ENCODE data around the gene RPS6KA3.
"Not testable (repeated sequence)": the region's sequence is repeated elsewhere in the genome, so short reads cannot be mapped to it uniquely, and the experiment has no call there.

Gene RPS6KA3

DNA sequence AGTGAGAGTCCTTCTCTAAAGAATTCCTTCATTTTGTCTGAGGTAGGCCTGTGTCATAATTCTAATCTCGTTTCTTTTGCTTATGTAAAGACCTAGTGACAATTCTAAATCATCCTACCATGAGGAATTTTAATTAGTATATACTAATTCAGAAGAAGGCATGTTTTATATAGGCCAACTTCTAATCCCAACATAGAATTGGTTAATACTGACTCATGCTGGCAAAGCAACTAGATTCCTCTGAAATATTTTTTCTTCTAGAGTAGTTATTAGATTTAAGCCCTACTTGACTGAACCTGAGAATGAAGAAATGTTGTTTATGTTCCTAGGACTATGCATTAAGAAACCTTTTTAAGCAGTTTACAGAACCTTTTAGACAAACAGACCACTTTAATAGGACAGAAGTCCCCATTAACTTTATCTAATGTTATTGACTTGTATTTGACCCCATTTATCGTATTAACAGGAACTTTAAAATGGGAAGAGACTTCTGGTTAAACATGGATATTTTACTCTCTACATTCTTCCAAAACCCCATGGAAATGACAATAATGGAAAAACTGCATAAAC is 69.0 kb downstream of the RPS6KA3 start:
- no CpG with 5 or more reads among the region's 2 CpGs for WGBS, 2 experiments (ENCODE audit: insufficient coverage in 2 of 2)
- Histone ChIP-seq H3K27ac (ENCODE audit: low read depth, low read length, severe bottlenecking) (no peak overlapping the region), H3K4me1 (ENCODE audit: control insufficient read depth, insufficient read depth, low read length, poor library complexity, severe bottlenecking) (no peaks in the 10 kb centered on the region)

DNA sequence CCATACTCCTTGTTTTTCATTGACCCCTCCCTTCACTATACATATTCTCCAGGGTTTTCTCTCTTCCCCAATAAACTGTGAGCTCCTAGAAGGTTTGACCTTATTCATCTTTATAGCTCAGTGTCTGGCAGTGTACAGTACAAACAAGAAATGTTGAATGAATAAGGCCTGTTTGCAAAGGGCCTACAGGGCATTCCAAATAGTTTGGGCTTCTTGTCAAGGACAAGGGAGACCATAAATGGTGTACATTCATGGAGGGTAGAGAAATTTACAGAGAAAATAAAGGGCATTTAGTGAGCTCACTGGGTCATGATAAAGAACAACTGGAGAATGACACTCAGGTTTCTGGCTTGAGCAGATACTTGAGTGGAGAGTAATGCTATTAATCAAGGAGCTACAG is 77.5 kb downstream of the RPS6KA3 start:
- no peak overlapping the region for H3K4me3 ChIP-seq (ENCODE audit: extremely low read depth, insufficient read depth, low read length, poor library complexity, severe bottlenecking)
- H3K9me3 ChIP-seq (ENCODE audit: control insufficient read depth, low read length): no peaks in the 10 kb centered on the region
- H3K27ac ChIP-seq (ENCODE audit: low read depth, low read length, severe bottlenecking): no peak overlapping the region
- no peaks in the 10 kb centered on the region for H3K4me1 ChIP-seq (ENCODE audit: control insufficient read depth, insufficient read depth, low read length, poor library complexity, severe bottlenecking)
- H3K36me3 ChIP-seq (ENCODE audit: control insufficient read depth, insufficient read depth, low read length): peaks cover 44% of the 10 kb centered on the region

More for the DNA sequence above, 69.0 kb downstream of the RPS6KA3 start:
- Histone ChIP-seq H3K36me3 (ENCODE audit: control insufficient read depth, insufficient read depth, low read length) (peaks cover 14% of the 10 kb centered on the region), H3K9me3 (ENCODE audit: control insufficient read depth, low read length) (no peaks in the 10 kb centered on the region), H3K4me3 (ENCODE audit: extremely low read depth, insufficient read depth, low read length, poor library complexity, severe bottlenecking) (no peak overlapping the region)

DNA sequence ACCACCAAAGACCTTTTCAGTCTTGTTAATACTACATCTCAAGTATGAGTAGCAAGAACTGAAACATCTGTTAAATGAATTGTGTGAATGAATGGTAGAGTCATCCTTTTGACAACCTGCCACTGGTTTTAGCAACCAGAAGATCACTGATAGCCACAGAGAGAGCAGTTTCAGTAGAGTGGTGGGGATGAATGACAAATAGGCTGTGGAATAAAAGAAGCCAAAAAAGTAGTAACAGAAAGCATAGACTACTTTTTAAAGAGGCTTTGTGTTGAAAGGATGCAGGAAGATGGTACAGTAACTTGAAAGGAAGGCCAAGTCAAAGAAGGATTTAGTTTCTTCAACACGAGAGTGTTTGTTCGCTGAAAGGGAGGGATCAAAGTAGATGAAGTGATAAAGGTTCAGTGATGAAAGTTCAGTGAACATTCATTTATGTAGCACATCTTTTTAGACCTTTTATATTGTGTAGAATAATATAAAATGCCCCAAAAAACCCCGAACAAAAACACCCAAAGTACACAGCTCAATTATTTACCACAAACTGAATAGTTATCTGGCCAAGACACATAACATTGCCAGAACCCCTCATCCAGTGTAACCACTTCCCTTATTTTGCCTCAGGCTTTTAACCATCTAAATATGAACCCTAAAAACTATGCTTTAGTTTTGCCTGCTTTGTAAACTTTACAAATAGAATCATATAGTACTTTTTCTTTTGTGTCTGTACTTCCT is 84.9 kb downstream of the RPS6KA3 start:
- Histone ChIP-seq H3K4me3 (ENCODE audit: extremely low read depth, insufficient read depth, low read length, poor library complexity, severe bottlenecking) (no peak overlapping the region), H3K9me3 (ENCODE audit: control insufficient read depth, low read length) (no peaks in the 10 kb centered on the region), H3K4me1 (ENCODE audit: control insufficient read depth, insufficient read depth, low read length, poor library complexity, severe bottlenecking) (no peaks in the 10 kb centered on the region), H3K36me3 (ENCODE audit: control insufficient read depth, insufficient read depth, low read length) (peaks cover 51% of the 10 kb centered on the region), H3K27ac (ENCODE audit: low read depth, low read length, severe bottlenecking) (no peak overlapping the region)
- WGBS, 2 experiments (ENCODE audit: insufficient coverage in 2 of 2): no CpG with 5 or more reads among the region's 3 CpGs

DNA sequence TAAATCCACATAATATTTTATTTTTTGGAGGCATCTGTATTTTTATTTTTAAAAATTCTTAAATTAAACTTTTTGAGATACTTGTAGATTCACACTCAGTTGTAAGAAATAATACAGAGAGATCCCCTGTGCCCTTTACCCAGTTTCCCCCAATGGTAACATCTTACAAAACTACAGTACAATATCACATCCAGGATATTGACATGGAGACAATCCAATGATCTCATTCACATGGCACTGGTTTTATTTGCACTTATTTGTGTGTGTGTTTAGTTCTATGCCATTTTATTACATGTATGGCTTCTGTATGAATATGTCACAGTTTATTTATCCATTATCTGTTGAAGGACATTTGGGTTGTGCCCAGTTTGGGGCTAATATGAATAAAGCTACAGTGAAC is 89.6 kb downstream of the RPS6KA3 start:
- no peaks in the 10 kb centered on the region for H3K9me3 ChIP-seq (ENCODE audit: control insufficient read depth, low read length)
- no peak overlapping the region for H3K27ac ChIP-seq (ENCODE audit: low read depth, low read length, severe bottlenecking)
- no peaks in the 10 kb centered on the region for H3K4me1 ChIP-seq (ENCODE audit: control insufficient read depth, insufficient read depth, low read length, poor library complexity, severe bottlenecking)
- H3K36me3 ChIP-seq (ENCODE audit: control insufficient read depth, insufficient read depth, low read length): peaks cover 49% of the 10 kb centered on the region
- no peak overlapping the region for H3K4me3 ChIP-seq (ENCODE audit: extremely low read depth, insufficient read depth, low read length, poor library complexity, severe bottlenecking)

DNA sequence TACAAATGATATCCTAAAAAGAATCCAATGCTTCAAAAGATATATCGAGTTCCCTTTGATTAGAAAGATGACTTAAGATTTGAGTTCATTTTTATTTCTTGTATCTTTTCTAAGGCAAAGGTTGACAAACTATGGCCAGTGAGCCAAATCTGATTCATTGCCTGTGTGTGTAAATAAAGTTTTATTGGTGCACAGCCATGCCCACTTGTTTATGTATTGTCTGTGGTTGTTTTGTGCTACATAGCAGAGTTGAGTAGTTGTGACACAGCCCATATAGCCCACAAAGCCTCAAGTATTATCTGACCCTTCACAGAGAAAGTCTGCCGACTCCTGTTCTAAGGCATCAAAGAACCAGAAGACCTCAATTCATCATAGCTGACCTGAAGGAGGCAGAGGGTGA is 92.9 kb downstream of the RPS6KA3 start:
- no peak overlapping the region for H3K4me3 ChIP-seq (ENCODE audit: extremely low read depth, insufficient read depth, low read length, poor library complexity, severe bottlenecking)
- no peaks in the 10 kb centered on the region for H3K9me3 ChIP-seq (ENCODE audit: control insufficient read depth, low read length)
- no peaks in the 10 kb centered on the region for H3K4me1 ChIP-seq (ENCODE audit: control insufficient read depth, insufficient read depth, low read length, poor library complexity, severe bottlenecking)
- no peak overlapping the region for H3K27ac ChIP-seq (ENCODE audit: low read depth, low read length, severe bottlenecking)
- no CpG with 5 or more reads among the region's 2 CpGs for WGBS, 2 experiments (ENCODE audit: insufficient coverage in 2 of 2)
- H3K36me3 ChIP-seq (ENCODE audit: control insufficient read depth, insufficient read depth, low read length): peaks cover 53% of the 10 kb centered on the region

DNA sequence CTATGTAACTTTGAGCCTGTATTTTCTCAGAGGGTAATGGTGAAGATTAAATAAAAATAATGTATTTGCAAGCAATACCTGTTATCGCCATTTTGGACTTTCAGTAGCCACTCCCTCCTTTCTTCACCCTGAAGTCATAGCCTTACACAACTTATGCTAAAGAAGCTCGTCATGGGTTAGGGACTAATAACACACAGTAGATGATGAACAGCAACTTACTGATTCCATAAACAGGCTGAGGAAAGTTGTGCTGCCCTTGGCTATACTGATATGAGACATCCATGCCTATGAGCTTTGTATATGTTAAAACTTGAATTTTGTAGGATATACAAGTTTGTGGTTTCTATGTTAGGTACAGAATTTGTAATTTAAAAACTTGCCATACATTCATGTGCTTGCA is 93.4 kb downstream of the RPS6KA3 start:
- Histone ChIP-seq H3K9me3 (ENCODE audit: control insufficient read depth, low read length) (no peaks in the 10 kb centered on the region), H3K27ac (ENCODE audit: low read depth, low read length, severe bottlenecking) (no peak overlapping the region), H3K4me1 (ENCODE audit: control insufficient read depth, insufficient read depth, low read length, poor library complexity, severe bottlenecking) (no peaks in the 10 kb centered on the region), H3K36me3 (ENCODE audit: control insufficient read depth, insufficient read depth, low read length) (peaks cover 56% of the 10 kb centered on the region), H3K4me3 (ENCODE audit: extremely low read depth, insufficient read depth, low read length, poor library complexity, severe bottlenecking) (no peak overlapping the region)
- no CpG with 5 or more reads among the region's 2 CpGs for WGBS, 2 experiments (ENCODE audit: insufficient coverage in 2 of 2)

DNA sequence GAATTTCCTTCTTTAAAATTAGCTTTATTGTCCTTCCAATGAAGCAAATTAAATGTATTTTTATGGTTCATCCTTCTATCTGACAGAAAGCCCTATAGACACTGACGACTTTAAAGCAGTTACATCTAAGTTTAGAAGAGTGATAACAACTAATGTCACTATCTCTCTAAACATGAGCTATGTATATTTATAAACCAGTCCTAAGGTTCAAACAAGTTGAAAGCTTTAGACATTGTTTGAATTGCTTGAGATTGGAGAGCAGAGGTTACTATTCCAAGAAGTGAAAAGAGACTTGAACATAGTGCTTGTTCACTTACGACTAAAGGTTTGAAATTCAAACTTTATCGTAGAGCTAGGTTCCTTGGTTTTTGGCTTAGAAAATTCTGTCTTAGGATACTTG is 94.8 kb downstream of the RPS6KA3 start:
- Histone ChIP-seq H3K36me3 (ENCODE audit: control insufficient read depth, insufficient read depth, low read length) (peaks cover 58% of the 10 kb centered on the region), H3K27ac (ENCODE audit: low read depth, low read length, severe bottlenecking) (no peak overlapping the region), H3K9me3 (ENCODE audit: control insufficient read depth, low read length) (no peaks in the 10 kb centered on the region), H3K4me1 (ENCODE audit: control insufficient read depth, insufficient read depth, low read length, poor library complexity, severe bottlenecking) (no peaks in the 10 kb centered on the region), H3K4me3 (ENCODE audit: extremely low read depth, insufficient read depth, low read length, poor library complexity, severe bottlenecking) (no peak overlapping the region)
- 100% methylated on average over 1 to 2 of the region's 3 CpGs for whole genome bisulfite sequencing, 2 experiments (ENCODE audit: insufficient coverage in 2 of 2)

DNA sequence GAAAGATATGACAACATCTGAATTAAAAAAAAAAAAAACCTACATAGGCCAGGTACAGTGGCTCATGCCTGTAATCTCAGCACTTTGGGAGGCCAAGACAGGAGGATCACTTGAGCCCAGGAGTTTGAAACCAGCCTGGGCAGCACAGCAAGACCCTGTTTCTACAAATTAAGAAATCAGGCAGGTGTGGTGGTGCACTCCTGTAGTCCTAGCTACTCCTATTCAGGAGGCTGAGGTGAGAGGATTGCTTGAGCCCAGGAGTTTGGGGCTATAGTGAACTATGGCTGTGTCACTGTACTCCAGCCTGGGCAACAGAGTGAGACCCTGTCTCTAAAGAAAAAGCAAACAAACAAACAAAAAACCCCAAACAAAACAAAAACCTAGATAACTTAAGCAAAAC is 104.2 kb downstream of the RPS6KA3 start:
- H3K4me3 ChIP-seq (ENCODE audit: extremely low read depth, insufficient read depth, low read length, poor library complexity, severe bottlenecking); H3K27ac ChIP-seq (ENCODE audit: low read depth, low read length, severe bottlenecking); H3K4me1 ChIP-seq (ENCODE audit: control insufficient read depth, insufficient read depth, low read length, poor library complexity, severe bottlenecking); H3K9me3 ChIP-seq (ENCODE audit: control insufficient read depth, low read length): not testable (repeated sequence)
- H3K36me3 ChIP-seq (ENCODE audit: control insufficient read depth, insufficient read depth, low read length): peaks cover 61% of the 10 kb centered on the region

DNA sequence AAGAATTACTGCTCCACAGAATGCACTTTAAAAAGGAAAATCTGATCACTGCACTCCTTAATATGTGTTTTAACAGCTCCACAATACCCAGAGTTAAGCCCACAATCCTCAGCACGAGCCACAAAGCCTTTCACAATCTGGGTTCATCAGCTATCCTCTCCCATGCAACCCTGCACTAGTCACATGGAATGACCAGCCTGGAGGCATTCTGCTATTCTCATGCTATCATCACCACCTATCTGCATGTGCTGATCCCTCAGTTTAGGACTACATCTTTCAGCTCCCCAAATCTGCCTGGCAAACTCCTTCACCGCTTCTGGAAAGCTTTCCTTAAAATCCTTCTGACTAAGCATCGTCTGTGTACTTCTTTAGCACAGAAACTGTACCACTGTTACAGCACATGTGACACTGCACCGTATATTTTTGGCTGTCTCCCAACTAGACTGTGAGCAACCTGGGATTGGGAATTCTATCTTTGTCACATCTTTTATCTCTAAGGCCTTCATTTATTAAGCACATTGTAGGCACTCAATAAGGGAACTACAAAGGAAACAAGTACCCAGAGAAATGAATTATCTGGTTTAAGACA is 106.8 kb downstream of the RPS6KA3 start:
- H3K27ac ChIP-seq (ENCODE audit: low read depth, low read length, severe bottlenecking): no peak overlapping the region
- no peak overlapping the region for H3K4me3 ChIP-seq (ENCODE audit: extremely low read depth, insufficient read depth, low read length, poor library complexity, severe bottlenecking)
- no peaks in the 10 kb centered on the region for H3K9me3 ChIP-seq (ENCODE audit: control insufficient read depth, low read length)
- peaks cover 69% of the 10 kb centered on the region for H3K36me3 ChIP-seq (ENCODE audit: control insufficient read depth, insufficient read depth, low read length)
- no peaks in the 10 kb centered on the region for H3K4me1 ChIP-seq (ENCODE audit: control insufficient read depth, insufficient read depth, low read length, poor library complexity, severe bottlenecking)
- WGBS, 2 experiments (ENCODE audit: insufficient coverage in 2 of 2): 81 to 100% methylated on average over 3 of the region's 4 CpGs

DNA sequence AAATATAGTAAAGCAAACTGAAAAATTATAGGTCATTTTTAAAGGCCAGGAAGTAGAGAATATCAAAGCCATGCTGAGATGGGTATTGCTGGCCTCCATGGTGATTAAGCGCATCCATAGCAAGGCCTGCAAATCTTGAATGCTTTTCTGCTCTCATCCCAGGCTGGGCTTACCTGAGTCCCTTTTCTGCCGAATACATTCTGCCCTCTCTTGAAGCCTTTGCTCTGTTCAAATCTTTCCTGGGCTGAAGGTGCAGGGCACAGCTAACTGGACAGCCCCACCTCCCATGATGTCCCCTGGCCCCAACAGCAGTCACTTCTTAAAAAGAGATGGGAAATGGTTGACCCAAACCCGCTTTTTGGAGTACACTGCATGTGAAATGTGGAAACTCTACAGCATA is 115.0 kb downstream of the RPS6KA3 start:
- Histone ChIP-seq H3K9me3 (ENCODE audit: control insufficient read depth, low read length) (no peaks in the 10 kb centered on the region), H3K27ac (ENCODE audit: low read depth, low read length, severe bottlenecking) (no peak overlapping the region), H3K36me3 (ENCODE audit: control insufficient read depth, insufficient read depth, low read length) (peaks cover 39% of the 10 kb centered on the region), H3K4me1 (ENCODE audit: control insufficient read depth, insufficient read depth, low read length, poor library complexity, severe bottlenecking) (no peaks in the 10 kb centered on the region), H3K4me3 (ENCODE audit: extremely low read depth, insufficient read depth, low read length, poor library complexity, severe bottlenecking) (no peak overlapping the region)
- WGBS, 2 experiments (ENCODE audit: insufficient coverage in 2 of 2): 86 to 100% methylated on average over 1 to 2 of the region's 3 CpGs

DNA sequence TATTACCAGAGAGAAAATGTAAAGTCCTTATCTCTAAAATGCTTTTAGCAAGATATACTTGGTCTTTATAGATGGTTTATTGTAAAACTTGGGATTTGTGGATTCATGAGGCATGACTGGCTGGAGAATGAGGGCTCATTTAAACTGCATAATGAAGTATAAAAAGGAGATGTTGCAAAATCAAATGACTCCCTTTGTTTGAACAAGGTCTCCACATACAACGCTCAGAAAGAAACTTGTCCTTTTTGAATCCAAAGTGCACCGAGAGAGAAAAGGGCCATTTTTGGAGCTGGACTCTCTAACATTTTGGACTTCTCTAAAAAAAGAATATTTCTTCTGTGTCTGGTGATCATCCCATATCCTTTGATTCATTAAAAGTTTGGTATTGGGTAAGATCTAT is 117.4 kb downstream of the RPS6KA3 start:
- no peak overlapping the region for H3K27ac ChIP-seq (ENCODE audit: low read depth, low read length, severe bottlenecking)
- 90% methylated on average over 2 of the region's 2 CpGs; no CpG with 5 or more reads in 1 of the 2 experiments for WGBS, 2 experiments (ENCODE audit: insufficient coverage in 2 of 2)
- peaks cover 21% of the 10 kb centered on the region for H3K36me3 ChIP-seq (ENCODE audit: control insufficient read depth, insufficient read depth, low read length)
- no peaks in the 10 kb centered on the region for H3K9me3 ChIP-seq (ENCODE audit: control insufficient read depth, low read length)
- no peaks in the 10 kb centered on the region for H3K4me1 ChIP-seq (ENCODE audit: control insufficient read depth, insufficient read depth, low read length, poor library complexity, severe bottlenecking)
- no peak overlapping the region for H3K4me3 ChIP-seq (ENCODE audit: extremely low read depth, insufficient read depth, low read length, poor library complexity, severe bottlenecking)

All from mesodermal cell (in vitro differentiated cells).